Erythroblast (primary cell): ENCODE data around the gene SPATA9.

Experiments used
- GATA1 ChIP-seq: IDR thresholded peaks from 2 replicates; pipeline ENCODE4 v1.6.1; 2011; ENCODE audit warnings: low read depth, mild to moderate bottlenecking, control low read depth, low read length, moderate library complexity
- POLR2A ChIP-seq: IDR thresholded peaks from 2 replicates; pipeline ENCODE4 v1.6.1; 2011; ENCODE audit warnings: mild to moderate bottlenecking, low read length

DNA sequence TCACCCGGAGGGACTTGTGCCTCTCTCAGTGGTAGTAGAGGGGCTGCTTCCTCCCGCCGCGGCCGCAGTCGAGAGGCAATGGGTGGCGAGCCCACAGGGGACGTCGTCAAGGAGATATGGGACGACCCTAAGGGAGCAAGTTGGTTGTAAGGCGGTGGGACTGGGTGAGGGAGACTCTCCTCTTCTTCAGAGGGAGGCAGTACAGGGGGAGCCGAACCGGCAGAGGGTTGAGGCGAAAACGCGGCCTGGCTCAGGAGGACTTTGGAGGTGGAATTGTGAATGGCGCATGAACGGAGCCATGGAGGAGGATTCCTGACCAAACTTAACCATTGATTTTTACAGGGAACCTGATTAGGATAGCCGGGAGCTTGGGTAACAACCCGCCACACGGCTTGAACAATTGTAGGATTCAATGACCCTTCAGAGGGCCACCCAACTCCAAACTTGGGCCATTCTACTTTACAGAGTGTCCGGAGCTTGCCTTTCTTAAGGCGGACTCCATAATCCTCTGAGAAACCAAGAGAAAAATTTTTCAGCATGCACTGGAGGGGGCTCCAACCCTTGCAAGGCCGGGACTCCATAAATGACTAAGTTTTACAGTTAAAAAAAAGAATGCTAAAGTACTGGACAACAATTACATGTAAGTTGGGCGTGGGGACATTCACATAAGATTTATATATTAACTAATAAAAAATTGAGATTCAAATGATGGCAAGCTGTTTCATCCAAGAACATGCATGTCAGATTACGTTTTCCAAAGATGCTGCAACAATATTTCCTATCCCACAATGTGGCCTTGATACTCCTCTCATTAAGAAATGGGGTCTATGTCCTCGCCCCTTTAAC, 28.9 kb upstream of the SPATA9 start:
- TF ChIP-seq POLR2A (no peak), GATA1 (no peak)
